ENCODE measurements around the gene BUD23. TPM values are rescaled to one million over a fixed set of nuclear protein-coding genes. Genes with fewer than 3 reads are reported as not detected.

The BUD23 gene
- polyA plus RNA-seq, 1 experiment: 48.6 TPM

DNA sequence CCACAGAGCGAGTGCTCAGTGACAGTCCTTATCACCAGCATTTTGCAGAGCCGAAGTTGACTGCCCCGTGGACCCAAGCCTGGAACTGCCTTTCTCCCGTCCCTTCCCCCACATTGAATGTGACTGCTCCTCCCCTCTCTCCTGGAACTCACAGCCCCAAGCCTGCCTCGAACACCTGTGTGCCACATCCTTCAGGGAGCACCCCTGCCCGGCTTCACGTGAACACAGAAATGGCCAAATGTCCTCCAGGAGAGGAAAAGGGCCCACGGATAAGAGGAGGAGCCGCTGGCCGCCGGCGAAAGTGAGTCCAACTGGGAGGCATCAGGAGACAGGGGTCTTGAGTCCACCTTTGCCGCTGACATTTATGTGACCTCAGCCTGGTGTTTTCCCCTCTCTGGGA lies 19.8 kb downstream of the BUD23 start:
- Histone ChIP-seq H3K27me3 (ENCODE audit: control insufficient read depth, insufficient read depth, low read length) (no peaks in the 10 kb centered on the region), H3K9me3 (ENCODE audit: control insufficient read depth, insufficient read depth, low read length) (no peaks in the 10 kb centered on the region), H3K4me3 (ENCODE audit: low read depth, low read length) (no peak overlapping the region), H3K27ac (ENCODE audit: low read depth, low read length) (no peak overlapping the region)
- TF ChIP-seq, protein P1, sequence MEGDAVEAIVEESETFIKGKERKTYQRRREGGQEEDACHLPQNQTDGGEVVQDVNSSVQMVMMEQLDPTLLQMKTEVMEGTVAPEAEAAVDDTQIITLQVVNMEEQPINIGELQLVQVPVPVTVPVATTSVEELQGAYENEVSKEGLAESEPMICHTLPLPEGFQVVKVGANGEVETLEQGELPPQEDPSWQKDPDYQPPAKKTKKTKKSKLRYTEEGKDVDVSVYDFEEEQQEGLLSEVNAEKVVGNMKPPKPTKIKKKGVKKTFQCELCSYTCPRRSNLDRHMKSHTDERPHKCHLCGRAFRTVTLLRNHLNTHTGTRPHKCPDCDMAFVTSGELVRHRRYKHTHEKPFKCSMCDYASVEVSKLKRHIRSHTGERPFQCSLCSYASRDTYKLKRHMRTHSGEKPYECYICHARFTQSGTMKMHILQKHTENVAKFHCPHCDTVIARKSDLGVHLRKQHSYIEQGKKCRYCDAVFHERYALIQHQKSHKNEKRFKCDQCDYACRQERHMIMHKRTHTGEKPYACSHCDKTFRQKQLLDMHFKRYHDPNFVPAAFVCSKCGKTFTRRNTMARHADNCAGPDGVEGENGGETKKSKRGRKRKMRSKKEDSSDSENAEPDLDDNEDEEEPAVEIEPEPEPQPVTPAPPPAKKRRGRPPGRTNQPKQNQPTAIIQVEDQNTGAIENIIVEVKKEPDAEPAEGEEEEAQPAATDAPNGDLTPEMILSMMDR (IDR thresholded peaks at IDR 0.05; ENCODE audit: low read depth, low read length): no peak
- POLR2A ChIA-PET: interaction anchor here (1.0 kb wide), 1 partner anchor 35 kb away, joined by 3 read pairs; no protein-coding TSS in a partner anchor
- CTCF ChIA-PET: interaction anchor here (3.6 kb wide), 1 partner anchor 97 kb away, joined by 17 read pairs; no protein-coding TSS in a partner anchor
- no peak for DNase-seq (ENCODE audit: low read depth, low spot score)

DNA sequence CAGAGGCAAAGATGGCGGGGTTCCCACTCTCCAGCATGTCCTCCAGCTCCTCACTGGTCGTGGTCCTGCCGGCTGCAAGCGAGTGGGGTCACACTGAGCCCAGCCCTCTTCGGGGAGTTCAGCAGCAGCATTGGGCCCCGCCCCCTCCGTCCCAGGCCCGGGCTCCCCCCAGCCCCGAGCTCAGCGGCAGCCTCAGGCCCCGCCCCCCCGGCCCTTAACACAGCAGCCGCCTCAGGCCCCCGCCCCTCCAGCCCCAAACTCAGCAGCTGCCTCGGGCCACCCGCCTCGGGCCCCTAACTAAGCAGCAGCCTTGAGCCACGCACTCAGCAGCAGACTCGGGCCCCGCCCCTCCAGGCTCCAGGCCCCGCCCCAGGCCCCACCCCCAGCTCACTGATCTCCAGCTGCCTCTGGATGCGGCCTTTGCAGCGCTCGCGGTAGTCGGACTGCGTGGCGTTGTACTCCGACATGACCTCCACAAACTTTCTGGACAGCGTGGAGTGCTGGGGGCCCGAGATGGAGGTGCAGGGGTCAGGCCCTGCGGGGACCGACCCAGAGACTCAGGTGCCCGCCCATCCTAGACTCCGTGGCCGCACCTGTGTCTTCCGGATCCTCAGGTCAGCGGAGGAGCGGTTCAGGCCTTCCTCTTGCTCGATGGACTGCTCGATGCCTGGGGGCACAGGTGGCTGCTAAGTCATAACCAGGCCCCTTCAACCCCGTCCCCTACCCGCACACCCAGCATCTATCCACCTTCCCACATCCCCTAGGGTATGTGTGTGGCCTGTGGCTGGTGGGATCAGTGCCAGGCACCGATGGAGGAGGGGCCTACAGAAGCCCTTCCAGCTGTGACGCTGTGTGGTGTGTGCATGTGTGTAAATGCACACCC lies 20.6 kb downstream of the BUD23 start:
- Histone ChIP-seq H3K27me3 (ENCODE audit: control insufficient read depth, insufficient read depth, low read length) (no peaks in the 10 kb centered on the region), H3K9me3 (ENCODE audit: control insufficient read depth, insufficient read depth, low read length) (no peaks in the 10 kb centered on the region; the same call in 1 of the 2 replicates), H3K27ac (ENCODE audit: low read depth, low read length) (no peak overlapping the region), H3K4me3 (ENCODE audit: low read depth, low read length) (no peak overlapping the region)
- CTCF ChIA-PET: interaction anchor here (0.5 to 3.6 kb wide), 3 partner anchors 21 to 97 kb away, joined by 4 to 17 read pairs (median 4); no protein-coding TSS in a partner anchor
- POLR2A ChIA-PET: interaction anchor here (1.0 to 1.2 kb wide), 2 partner anchors 13 to 36 kb away, joined by 3 read pairs; no protein-coding TSS in a partner anchor
- no peak for DNase-seq (ENCODE audit: low read depth, low spot score)
- TF ChIP-seq, protein P1 (IDR thresholded peaks at IDR 0.05; ENCODE audit: low read depth, low read length): no peak

DNA sequence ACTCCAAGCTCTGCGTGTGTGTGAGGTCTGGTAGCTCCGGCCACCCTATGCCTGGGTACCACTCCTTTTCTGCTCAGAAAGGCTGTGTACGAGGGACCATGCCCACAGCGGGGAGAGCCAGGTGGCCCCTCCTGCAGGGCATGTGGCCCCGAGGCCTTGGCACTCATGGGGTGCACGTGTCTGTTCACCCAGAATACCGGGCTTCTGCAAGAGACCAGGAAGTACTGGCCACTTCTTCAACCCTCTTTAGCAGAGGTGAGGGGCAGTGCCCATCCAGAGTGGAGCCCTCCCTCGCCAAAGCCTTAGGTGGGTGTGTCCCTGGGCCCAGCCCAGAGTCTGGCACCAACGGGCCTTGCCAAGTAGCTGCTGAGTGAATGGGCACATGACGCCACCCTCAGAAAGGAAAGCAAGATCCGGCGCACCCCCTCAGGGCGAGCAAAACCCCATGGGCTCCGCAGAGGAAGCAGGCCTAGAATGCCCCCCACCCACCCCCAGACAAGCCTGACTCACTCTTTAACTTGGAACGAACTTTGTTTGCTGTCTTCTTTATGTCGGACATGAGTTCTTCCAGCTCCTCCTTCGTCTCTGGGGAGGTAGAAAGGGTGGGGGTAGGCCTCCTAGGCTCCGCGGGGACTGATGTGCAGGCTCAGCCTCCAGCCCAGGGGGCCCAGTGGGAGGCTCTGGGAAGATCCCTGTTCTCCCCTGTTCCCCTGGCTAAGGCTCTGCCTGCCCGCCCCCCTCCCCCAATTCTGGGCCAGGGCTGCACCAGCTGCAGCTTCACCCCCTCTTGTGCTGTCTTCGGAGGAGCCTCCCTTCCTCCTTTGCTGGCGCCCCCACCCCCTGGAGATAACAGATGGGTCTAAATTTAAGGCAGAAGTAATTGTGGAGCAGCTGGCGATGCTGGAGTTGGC lies 21.5 kb downstream of the BUD23 start:
- Histone ChIP-seq H3K4me3 (ENCODE audit: low read depth, low read length) (no peak overlapping the region), H3K27ac (ENCODE audit: low read depth, low read length) (no peak overlapping the region), H3K27me3 (ENCODE audit: control insufficient read depth, insufficient read depth, low read length) (no peaks in the 10 kb centered on the region), H3K9me3 (ENCODE audit: control insufficient read depth, insufficient read depth, low read length) (no peaks in the 10 kb centered on the region; the same call in 1 of the 2 replicates)
- ChIA-PET CTCF (interaction anchor here (0.6 to 3.6 kb wide), 3 partner anchors 98 to 164 kb away, joined by 3 to 17 read pairs (median 5); no protein-coding TSS in a partner anchor), POLR2A (interaction anchor here (0.6 to 1.2 kb wide), 6 partner anchors 11 to 92 kb away, joined by 3 to 18 read pairs (median 4); no protein-coding TSS in a partner anchor)
- DNase-seq (ENCODE audit: low read depth, low spot score): no peak
- TF ChIP-seq, protein P1 (IDR thresholded peaks at IDR 0.05; ENCODE audit: low read depth, low read length): no peak

DNA sequence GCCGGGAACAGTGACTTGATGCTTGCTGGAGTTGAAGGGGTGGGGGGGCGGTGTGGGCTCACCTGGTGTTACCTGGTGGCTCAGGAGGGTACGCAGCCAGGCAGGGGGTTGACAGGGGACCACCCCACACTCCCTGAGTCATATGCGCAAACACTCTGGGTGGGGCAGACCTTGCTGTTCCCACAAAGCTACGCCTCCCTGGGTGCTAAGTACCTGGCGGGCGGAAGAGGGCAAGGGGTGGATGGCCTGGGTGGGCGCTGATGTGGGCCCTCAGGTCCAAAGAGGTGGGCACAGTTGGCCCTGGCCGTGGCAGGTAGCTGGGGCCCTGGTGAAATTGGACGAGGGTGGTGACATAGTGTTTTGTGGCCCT lies 22.1 kb downstream of the BUD23 start:
- TF ChIP-seq, protein P1 (IDR thresholded peaks at IDR 0.05; ENCODE audit: low read depth, low read length): no peak
- H3K27me3 ChIP-seq (ENCODE audit: control insufficient read depth, insufficient read depth, low read length): no peaks in the 10 kb centered on the region
- ChIA-PET CTCF (interaction anchor here (0.6 kb wide), 2 partner anchors 102 to 163 kb away, joined by 3 to 5 read pairs; no protein-coding TSS in a partner anchor), POLR2A (interaction anchor here (0.6 to 1.2 kb wide), 5 partner anchors 10 to 93 kb away, joined by 3 to 18 read pairs (median 4); no protein-coding TSS in a partner anchor)
- no peaks in the 10 kb centered on the region; the same call in 1 of the 2 replicates for H3K9me3 ChIP-seq (ENCODE audit: control insufficient read depth, insufficient read depth, low read length)
- H3K4me3 ChIP-seq (ENCODE audit: low read depth, low read length): no peak overlapping the region
- H3K27ac ChIP-seq (ENCODE audit: low read depth, low read length): no peak overlapping the region
- DNase-seq (ENCODE audit: low read depth, low spot score): no peak

Measured in AG04450 (cell line).